ENCODE data around the gene E2F3.
"Not testable (repeated sequence)": the region's sequence is repeated elsewhere in the genome, so short reads cannot be mapped to it uniquely, and the experiment has no call there.

The E2F3 gene

DNA sequence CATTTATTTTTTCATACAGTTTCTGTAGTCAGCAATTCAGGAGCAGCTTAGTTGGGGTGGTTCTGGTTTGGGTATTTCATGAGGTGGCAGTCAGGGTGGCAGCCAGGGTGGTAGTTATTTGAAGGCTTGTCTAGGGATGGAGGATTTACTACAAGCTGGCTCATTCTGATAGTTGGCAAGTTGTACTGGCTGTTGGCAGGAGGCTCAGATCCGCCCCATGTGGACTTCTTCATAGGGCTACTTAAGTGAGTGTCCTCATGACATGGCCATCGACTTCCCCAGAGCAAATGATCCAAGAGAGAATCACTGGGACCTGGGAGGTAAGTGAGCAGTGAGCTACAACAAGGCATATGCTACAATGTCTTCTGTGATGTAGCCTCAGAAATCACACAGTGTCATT lies 110.2 kb downstream of the E2F3 start:
- no peak for DNase-seq (ENCODE audit: extremely low read depth in 1 of 2, low read depth in 1 of 2)

DNA sequence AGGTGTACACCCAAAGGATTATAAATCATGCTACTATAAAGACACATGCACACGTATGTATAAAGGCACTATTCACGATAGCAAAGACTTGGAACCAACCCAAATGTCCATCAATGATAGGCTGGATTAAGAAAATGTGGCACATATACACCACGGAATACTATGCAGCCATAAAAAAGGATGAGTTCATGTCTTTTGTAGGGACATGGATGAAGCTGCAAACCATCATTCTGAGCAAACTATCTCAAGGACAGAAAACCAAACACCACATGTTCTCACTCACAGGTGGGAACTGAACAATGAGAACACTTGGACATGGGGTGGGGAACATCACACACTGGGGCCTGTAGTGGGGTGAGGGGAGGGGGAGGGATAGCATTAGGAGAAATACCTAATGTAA lies 123.5 kb downstream of the E2F3 start:
- DNase-seq (ENCODE audit: extremely low read depth in 1 of 2, low read depth in 1 of 2), result not testable (repeated sequence)

DNA sequence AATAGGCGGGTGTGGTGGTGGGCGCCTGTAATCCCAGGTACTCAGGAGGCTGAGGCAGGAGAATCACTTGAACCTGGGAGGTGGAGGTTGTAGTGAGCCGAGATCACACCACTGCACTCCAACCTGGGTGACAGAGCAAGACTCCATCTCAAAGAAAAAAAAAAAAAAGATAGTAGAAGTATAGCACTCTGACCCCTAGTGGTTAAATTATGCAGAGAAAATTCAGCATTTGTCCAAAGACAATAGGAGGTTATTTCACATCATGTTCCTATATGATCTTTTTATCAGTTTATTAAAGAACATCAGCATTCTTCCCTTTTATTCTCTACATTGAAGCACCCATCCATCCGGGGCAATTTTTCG lies 127.4 kb downstream of the E2F3 start:
- DNase-seq (ENCODE audit: extremely low read depth in 1 of 2, low read depth in 1 of 2), result not testable (repeated sequence)

DNA sequence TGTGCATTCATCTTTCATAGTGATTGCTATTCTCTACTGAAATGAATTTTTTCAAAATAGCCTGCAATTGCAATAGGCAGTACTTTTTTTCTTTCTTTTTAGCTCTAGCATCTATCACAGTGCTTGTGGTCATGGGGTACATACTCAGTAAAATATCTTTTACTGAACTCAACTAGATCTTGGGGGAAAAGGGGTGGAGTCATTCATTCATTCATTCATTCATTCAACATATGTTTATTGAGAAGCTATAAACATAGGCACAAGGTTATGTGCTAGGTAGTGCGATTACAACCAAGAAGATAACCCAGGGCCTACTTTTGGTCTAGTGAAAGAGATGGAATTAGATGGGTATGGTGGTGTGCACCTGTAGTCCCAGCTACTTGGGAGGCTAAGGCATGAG lies 131.2 kb downstream of the E2F3 start:
- DNase-seq (ENCODE audit: extremely low read depth in 1 of 2, low read depth in 1 of 2), result no peak

DNA sequence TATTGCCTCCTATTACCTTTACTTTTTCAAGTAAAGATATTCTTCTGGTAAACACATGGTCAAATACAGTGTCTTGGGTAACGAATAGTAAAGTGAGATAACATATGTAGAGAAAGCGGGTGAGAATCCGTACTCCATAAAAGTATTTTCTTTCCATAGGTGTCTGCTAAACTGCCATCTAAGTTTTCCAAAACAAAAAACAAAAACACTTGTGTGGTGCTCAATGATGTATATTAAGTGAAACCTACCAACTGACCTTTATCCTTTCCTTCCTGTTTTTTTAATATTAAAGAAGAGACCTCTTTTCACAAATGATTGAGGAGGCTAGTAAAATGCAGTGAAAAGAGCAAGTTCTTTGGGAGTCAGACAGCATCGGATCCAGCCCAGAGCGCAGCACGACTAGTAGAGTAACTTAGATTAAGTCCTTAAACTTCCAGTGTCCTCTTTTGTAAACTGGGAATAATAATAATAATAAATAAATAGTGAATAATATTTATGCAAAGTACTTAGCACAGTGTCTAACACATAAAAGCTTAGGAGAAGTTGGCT lies 132.1 kb downstream of the E2F3 start:
- no peak for DNase-seq (ENCODE audit: extremely low read depth in 1 of 2, low read depth in 1 of 2)

DNA sequence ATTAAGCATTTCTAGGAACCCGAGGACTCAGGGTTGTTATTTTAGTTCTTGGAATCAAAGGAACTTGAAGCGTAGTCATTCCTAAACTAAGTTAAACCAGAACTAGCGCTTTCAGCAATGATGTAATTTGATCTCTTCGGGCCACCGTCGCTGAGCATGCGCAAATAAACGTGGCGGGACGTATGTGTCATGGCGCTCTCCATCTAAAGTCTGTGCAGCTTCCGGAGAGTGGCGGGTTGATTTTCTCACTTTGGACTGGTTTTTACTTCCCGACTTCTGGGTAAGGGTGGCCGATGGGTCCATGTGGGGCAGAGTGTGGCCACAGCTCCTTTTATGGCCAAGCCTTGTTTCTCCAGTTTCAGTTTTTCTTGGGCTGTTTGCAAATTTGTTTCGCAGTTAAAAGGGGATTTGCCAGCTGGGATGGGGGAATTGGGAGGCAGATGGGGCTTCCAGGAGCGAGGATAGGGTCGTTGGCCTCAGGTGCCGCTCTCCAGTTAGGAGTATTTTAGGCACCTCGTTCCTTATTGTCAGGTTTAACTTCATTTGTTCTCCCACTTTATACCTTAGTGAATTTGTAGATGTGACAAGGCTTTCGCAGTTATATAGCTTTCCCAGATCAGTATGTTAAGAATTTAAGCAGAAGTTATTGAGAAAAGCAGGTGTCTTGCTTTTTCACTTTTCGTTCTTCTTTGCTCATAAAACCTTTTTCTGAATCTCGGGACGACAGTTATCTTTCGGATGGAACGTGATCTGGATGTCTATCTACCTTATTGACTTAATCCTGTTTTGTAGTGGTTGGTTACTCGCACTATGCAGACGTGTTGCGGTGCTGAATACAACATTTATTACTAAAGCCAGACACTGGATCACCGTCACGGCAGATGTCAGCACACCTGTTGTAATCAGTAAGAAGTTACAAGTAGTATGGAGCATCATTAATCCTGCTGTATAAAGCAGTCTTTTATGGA lies 132.9 kb downstream of the E2F3 start, which contains the start of gene CDKAL1:
CDKAL1 (plus strand) TSS at position 163 of the 968 bp plus-strand sequence. CDS start 11,894 bp downstream, outside the sequence.
- DNase-seq (ENCODE audit: extremely low read depth in 1 of 2, low read depth in 1 of 2), result peak; percentile 72 to 76

DNA sequence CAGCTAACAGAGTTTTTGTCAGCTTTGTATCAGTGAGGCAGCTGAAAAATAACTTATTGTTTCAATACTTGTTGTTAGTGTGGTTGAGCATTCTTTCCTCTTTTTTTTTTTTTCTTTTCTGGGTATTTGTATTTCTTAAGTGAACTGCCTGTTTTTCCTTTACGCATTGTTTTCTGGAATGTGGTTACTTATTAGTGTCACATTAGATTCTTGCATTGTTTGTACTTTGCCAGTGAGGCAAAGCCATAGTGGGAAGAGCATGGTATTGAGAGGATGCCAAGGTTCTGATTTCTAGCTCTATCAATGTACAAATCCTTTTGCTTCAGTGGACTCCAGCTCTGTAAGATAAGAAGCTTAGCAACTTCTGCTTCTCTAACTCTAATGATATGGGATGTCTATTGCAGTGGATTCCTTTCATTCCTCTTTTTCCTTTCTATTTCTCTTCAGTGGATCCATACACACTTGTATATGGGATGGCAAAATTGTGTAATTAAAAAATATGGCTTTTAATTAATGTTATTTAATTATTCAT lies 136.5 kb downstream of the E2F3 start:
- DNase-seq (ENCODE audit: extremely low read depth in 1 of 2, low read depth in 1 of 2), result no peak

DNA sequence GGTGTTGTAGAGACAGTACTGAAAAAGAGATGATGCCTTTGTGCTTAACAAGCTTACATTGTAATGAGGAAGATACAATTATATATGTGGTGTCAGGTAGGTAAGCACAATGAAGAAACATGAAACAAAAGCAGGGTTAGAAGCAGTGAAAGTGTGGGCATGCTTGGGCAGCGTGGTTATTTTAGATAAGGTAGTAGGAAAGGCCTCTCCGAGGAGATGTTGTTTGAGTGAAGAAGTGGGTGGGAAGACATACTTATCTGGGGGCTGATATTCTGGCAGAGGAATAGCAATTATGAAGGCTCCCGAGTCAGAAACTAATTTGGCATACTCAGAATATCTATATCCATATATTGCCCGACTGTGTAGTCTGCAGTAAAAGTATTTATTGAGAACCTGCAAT lies 137.2 kb downstream of the E2F3 start:
- DNase-seq (ENCODE audit: extremely low read depth in 1 of 2, low read depth in 1 of 2), result no peak

DNA sequence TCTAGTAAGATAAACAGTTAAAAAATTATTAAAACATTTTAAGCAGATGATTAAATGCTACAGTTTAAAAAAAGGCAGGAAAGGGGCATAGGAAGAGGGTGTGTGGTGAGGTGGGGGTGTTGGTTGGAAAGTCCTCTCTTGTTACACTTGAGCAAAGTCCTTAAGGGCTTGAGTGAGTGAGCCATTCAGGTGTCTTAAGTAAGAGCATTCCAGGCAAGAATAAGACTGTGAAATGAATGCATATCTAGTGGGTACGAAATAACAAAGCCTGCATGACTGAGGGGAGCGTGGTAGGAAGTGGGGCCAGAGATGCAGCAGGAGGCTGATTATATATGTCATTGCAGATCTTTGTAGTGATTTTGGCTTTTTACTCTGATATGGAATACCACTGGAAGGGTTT lies 137.7 kb downstream of the E2F3 start:
- no peak for DNase-seq (ENCODE audit: extremely low read depth in 1 of 2, low read depth in 1 of 2)

DNA sequence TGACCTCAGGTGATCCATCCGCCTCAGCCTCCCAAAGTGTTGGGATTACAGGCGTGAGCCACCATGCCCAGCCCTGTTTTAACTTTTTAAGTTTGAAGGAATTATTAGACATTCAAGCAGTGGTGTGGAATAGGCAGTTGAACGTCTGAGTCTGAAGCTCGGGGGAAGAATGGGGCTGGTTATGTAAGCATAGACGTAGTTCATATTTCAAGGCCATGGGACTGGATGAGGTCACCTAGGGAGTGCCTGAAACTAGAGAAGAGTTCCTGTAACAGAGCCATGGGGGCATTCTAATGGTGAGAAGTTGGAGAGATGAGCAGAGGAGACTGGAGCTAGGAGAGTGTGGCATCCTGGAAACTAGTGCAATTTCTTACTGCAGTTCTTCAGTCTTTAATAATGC lies 139.0 kb downstream of the E2F3 start:
- no peak for DNase-seq (ENCODE audit: extremely low read depth in 1 of 2, low read depth in 1 of 2)

DNA sequence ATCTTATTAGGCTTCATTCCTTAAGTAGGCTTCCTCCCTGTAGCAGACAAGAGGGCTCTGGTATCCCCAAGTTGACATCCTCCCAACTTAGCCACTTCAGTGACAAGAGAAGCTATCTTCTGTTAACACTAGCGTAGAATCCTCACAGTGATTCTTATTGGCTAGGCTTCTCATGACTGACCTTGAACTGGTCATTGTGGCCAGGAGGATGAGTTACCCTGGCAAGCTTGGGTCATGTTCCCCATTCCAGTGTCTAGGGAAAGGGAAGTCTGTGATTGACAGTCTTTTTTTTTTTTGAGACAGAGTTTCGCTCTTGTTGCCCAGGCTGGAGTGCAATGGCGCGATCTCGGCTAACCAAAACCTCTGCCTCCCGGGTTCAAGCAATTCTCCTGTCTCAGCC lies 139.7 kb downstream of the E2F3 start:
- no peak for DNase-seq (ENCODE audit: extremely low read depth in 1 of 2, low read depth in 1 of 2)

DNA sequence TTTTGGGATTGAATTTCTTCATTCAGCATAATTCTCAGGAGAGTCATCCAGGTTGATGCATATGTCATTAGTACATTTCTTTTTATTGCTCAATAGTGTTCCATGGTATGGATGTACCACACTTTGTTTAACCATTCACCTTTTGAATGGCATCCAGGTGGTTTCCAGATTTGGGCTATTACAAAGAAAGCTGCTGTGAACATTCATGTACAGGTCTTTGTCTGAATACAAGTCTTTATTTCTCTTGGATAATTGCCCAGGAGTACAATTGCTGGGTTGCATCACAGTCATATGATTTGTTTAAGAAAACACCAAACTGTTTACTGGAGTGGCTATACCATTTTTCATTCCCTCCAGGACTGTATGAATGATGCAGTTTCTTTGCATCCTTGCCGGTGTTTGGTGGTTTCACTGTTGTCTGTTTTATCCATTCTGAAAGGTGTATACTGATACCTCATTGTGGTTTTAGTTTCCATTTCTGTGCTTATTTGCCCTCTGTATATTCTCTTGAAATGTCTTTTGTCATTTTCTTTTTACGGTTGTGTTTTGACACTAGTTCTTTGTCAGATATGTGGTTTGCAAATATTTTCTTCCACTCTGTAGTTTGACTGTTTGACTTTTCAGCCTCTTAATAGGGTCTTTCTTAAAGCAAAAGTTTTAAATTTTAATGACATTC lies 141.4 kb downstream of the E2F3 start:
- DNase-seq (ENCODE audit: extremely low read depth in 1 of 2, low read depth in 1 of 2), result no peak
